Stimulated activated CD8-positive, alpha-beta memory T cell treated with anti-CD3 and anti-CD28 coated beads, Interleukin-7, amount 100 ng/mL, for 48 hours (primary cell): ENCODE results near the gene ALKAL2.
"Not testable (repeated sequence)": the region's sequence is repeated elsewhere in the genome, so short reads cannot be mapped to it uniquely, and the experiment has no call there.

Experiments
- DNase-seq, 2 donors: peaks; one replicate each; pipeline ENCODE4 v3.0.0-alpha.2; 2020; ENCODE audit warnings: low read depth in 1 of 2; ENCODE audit errors: extremely low read depth in 1 of 2

ALKAL2 gene

GRCh38 chr2:287911-288757 lies at the start of gene ALKAL2:
Gene ALKAL2 (minus strand): TSS chr2:288091. CDS start chr2:287835, 256 bp downstream.
- no peak for DNase-seq

- not testable (repeated sequence) for DNase-seq
Observed at GRCh38 chr2:336949-337348, 49.1 kb upstream of the ALKAL2 start.

- DNase-seq: no peak
Observed at GRCh38 chr2:336360-336759, 48.5 kb upstream of the ALKAL2 start.

GRCh38 chr2:332592-332991 lies 44.7 kb upstream of the ALKAL2 start:
- DNase-seq: no peak

GRCh38 chr2:328761-329160 lies 40.9 kb upstream of the ALKAL2 start:
- DNase-seq: no peak

GRCh38 chr2:323035-323434 lies 35.1 kb upstream of the ALKAL2 start:
- no peak for DNase-seq

GRCh38 chr2:322326-322725 lies 34.4 kb upstream of the ALKAL2 start:
- DNase-seq: no peak

- no peak for DNase-seq
Observed at GRCh38 chr2:320561-320960, 32.7 kb upstream of the ALKAL2 start.

GRCh38 chr2:319059-319600 lies 31.2 kb upstream of the ALKAL2 start:
- no peak for DNase-seq

- peak; percentile 11 to 31 for DNase-seq
Observed at GRCh38 chr2:317501-318424, 29.9 kb upstream of the ALKAL2 start.

- DNase-seq: no peak
Observed at GRCh38 chr2:316381-316780, 28.5 kb upstream of the ALKAL2 start.

- DNase-seq: not testable (repeated sequence)
Observed at GRCh38 chr2:315925-316324, 28.0 kb upstream of the ALKAL2 start.

GRCh38 chr2:314561-315336 lies 26.9 kb upstream of the ALKAL2 start:
- no peak for DNase-seq

GRCh38 chr2:313991-314390 lies 26.1 kb upstream of the ALKAL2 start:
- DNase-seq: no peak

- DNase-seq: no peak
Observed at GRCh38 chr2:310994-311393, 23.1 kb upstream of the ALKAL2 start.

GRCh38 chr2:309954-310510 lies 22.1 kb upstream of the ALKAL2 start:
- no peak for DNase-seq

- no peak for DNase-seq
Observed at GRCh38 chr2:309148-309953, 21.5 kb upstream of the ALKAL2 start.

- no peak for DNase-seq
Observed at GRCh38 chr2:305366-305765, 17.5 kb upstream of the ALKAL2 start.

GRCh38 chr2:296354-296753 lies 8.5 kb upstream of the ALKAL2 start:
- no peak for DNase-seq

- DNase-seq: no peak
Observed at GRCh38 chr2:295090-295489, 7.2 kb upstream of the ALKAL2 start.
